K562 (cell line): ENCODE results near the gene CARD9. TPM values are rescaled to one million over a fixed set of nuclear protein-coding genes. Genes with fewer than 3 reads are reported as not detected.

Source experiments
- CXXC5 ChIP-seq: fragments of 250-450 bp; sonication (Bioruptor Pico); IDR thresholded peaks from 2 replicates; pipeline ENCODE4 v1.8.0; 2022; ENCODE audit warnings: inconsistent platforms, mild to moderate bottlenecking, moderate library complexity
- ESRRA ChIP-seq: fragments of 450-650 bp; IDR thresholded peaks from 2 replicates; pipeline ENCODE4 v1.6.1; 2014; ENCODE audit warnings: low read depth, mild to moderate bottlenecking, moderate library complexity, borderline replicate concordance
- GABPA ChIP-seq: fragments of 200-800 bp; sonication (Bioruptor generic); conservative IDR thresholded peaks from 2 replicates; pipeline ENCODE4 v1.6.1; 2016; ENCODE audit warnings: low read depth, missing genetic modification characterization, missing compliant biosample characterization
- JUND ChIP-seq, 2 experiments: IDR thresholded peaks; 2 replicates in 1 of 2; 3 replicates in 1 of 2; pipeline ENCODE4 v1.6.1; 2011; ENCODE audit warnings: borderline replicate concordance in 2 of 2, low read depth in 2 of 2, low read length in 2 of 2, improper control_type of control experiment in 1 of 2, missing biosample characterization in 1 of 2, missing genetic modification characterization in 1 of 2, missing genetic modification reagents in 1 of 2
- NCOR1 ChIP-seq: fragments of 450-650 bp; IDR thresholded peaks from 2 replicates; pipeline ENCODE4 v1.6.1; 2016; ENCODE audit warnings: mild to moderate bottlenecking, moderate library complexity
- NFRKB ChIP-seq: fragments of 450-650 bp; IDR thresholded peaks from 2 replicates; pipeline ENCODE4 v1.6.1; 2016; ENCODE audit warnings: low read depth
- ZBTB11 ChIP-seq, 3 experiments: fragments of 200-800 bp in 1 of 3; fragments of 250-450 bp in 1 of 3; fragments of 450-650 bp in 1 of 3; sonication (Bioruptor Pico) in 1 of 3; sonication (Bioruptor generic) in 1 of 3; formaldehyde crosslinking in 1 of 3; IDR thresholded peaks; 2 replicates each; pipeline versions ENCODE4 v1.6.1 to v1.8.0; 2016 to 2022; ENCODE audit warnings: mild to moderate bottlenecking in 2 of 3, missing genetic modification characterization in 2 of 3, missing compliant biosample characterization in 1 of 3, moderate library complexity in 1 of 3
- ZBTB40 ChIP-seq, 2 experiments: fragments of 450-650 bp in 1 of 2; sonication (generic) in 1 of 2; formaldehyde crosslinking in 1 of 2; IDR thresholded peaks; 2 replicates each; pipeline versions ENCODE4 v1.7.1 to v1.9.0; 2016 to 2022; ENCODE audit warnings: inconsistent platforms in 1 of 2, mild to moderate bottlenecking in 1 of 2, missing genetic modification reagents in 1 of 2
- ZNF395 ChIP-seq: fragments of 200-800 bp; sonication (Bioruptor generic); IDR thresholded peaks from 2 replicates; pipeline ENCODE4 v1.6.1; 2017; ENCODE audit warnings: missing genetic modification characterization, missing compliant biosample characterization
- ZNF76 ChIP-seq: fragments of 250-450 bp; sonication (Bioruptor Pico); IDR thresholded peaks from 2 replicates; pipeline ENCODE4 v1.4.0; 2020; ENCODE audit warnings: mild to moderate bottlenecking, moderate library complexity, borderline replicate concordance
- polyA plus RNA-seq, 8 experiments: library from polyadenylated mRNA; depleted of rRNA in 4 of 8; stranded (reverse) in 5 of 8; unstranded in 3 of 8; fragments of >200 nt; fragmentation: Nextera tagmentation in 2 of 8; fragmentation: Illumina TruSeq in 1 of 8; extraction: Ambion mirVana in 2 of 8; extraction: Trizol in 1 of 8; gene quantifications; 2 replicates each; pipeline versions ENCODE4 v1.2.1 to v1.2.3, GENCODE V29; 2011 to 2014; ENCODE audit warnings: inconsistent platforms in 1 of 8, missing spikeins in 1 of 8
- total RNA-seq, 7 experiments: library from RNA; depleted of rRNA in 6 of 7; stranded (reverse); fragments of >200 nt in 6 of 7; fragmentation: Illumina TruSeq in 2 of 7; extraction: Trizol in 2 of 7; gene quantifications; 2 replicates each; pipeline versions ENCODE4 v1.2.1 to v1.2.3, GENCODE V29; 2011 to 2021; ENCODE audit warnings: low replicate concordance in 1 of 7

CARD9 gene
- total and polyA plus RNA-seq, 9 of the 15 experiments (the other 6 are each of a cell fraction or from before 2014, with no cell fraction given): 1.7 to 53.0 (median 9.7) TPM

GRCh38 chr9:136410500-136411287 is 37.2 kb upstream of the CARD9 start, which contains the start of the genes ENTR1 and PMPCA (continued):
- peak; percentile 98 for TF ChIP-seq GABPA (tag)
- TF ChIP-seq NCOR1: peak; percentile 34
- TF ChIP-seq JUND (IDR thresholded peaks at IDR 0.05; ENCODE audit: borderline replicate concordance, low read depth, low read length): peak; percentile 41
- no peak; the same call in 2 of the 3 replicates for TF ChIP-seq JUND (tag; IDR thresholded peaks at IDR 0.05; ENCODE audit: borderline replicate concordance, low read depth, low read length)
- TF ChIP-seq ZBTB11 (CRISPR knock-in tag; IDR thresholded peaks at IDR 0.05): peak in 1 of 3 experiments; percentile 57; a peak in 2 of 6 replicates
- 0 out of 2 replicates have a peak, but pooled peaks have one; percentile 19 for TF ChIP-seq ZNF76 (CRISPR knock-in tag)
- peak; percentile 63; the same call in 1 of the 2 replicates for TF ChIP-seq NFRKB
- TF ChIP-seq ESRRA: no peak
- no peak for TF ChIP-seq ZNF395 (CRISPR knock-in tag)
- peak; percentile 80 for TF ChIP-seq CXXC5 (CRISPR knock-in tag)
- peak; percentile 95 for TF ChIP-seq ZBTB40 (IDR thresholded peaks at IDR 0.05)
- TF ChIP-seq ZBTB40 (CRISPR knock-in tag; IDR thresholded peaks at IDR 0.05): no peak
